K562 (cell line): ENCODE measurements around the gene NTF4. TPM values are rescaled to one million over a fixed set of nuclear protein-coding genes. Genes with fewer than 3 reads are reported as not detected.
A peak's percentile ranks its signal among the peaks of the same experiment; 100 is the strongest.

ENCODE experiments used
- BRCA1 ChIP-seq, 2 experiments: fragments of 450-650 bp in 1 of 2; sonication (generic) in 1 of 2; formaldehyde crosslinking in 1 of 2; IDR thresholded peaks; 2 replicates each; pipeline versions ENCODE4 v1.5.0 to v1.6.1; 2017 to 2020; ENCODE audit warnings: mild to moderate bottlenecking in 1 of 2, missing genetic modification reagents in 1 of 2
- CBFB ChIP-seq: sonication (generic); formaldehyde crosslinking; IDR thresholded peaks from 2 replicates; pipeline ENCODE4 v1.4.0; 2020; ENCODE audit warnings: mild to moderate bottlenecking, missing genetic modification reagents
- CHD2 ChIP-seq: IDR thresholded peaks from 2 replicates; pipeline ENCODE4 v1.6.1; 2011; ENCODE audit warnings: low read depth, low read length
- ELF1 ChIP-seq: fragments of 200-800 bp; sonication (Bioruptor generic); IDR thresholded peaks from 2 replicates; pipeline ENCODE4 v1.6.1; 2016; ENCODE audit warnings: missing genetic modification characterization, missing compliant biosample characterization
- HIVEP1 ChIP-seq: fragments of 250-450 bp; sonication (Bioruptor Pico); IDR thresholded peaks from 2 replicates; pipeline ENCODE4 v1.4.0; 2020; ENCODE audit warnings: mild to moderate bottlenecking
- HNRNPUL1 ChIP-seq: fragments of 200-400 bp; formaldehyde crosslinking; IDR thresholded peaks from 2 replicates; pipeline ENCODE4 v1.6.1; 2017; ENCODE audit warnings: low read length
- KLF10 ChIP-seq: fragments of 250-450 bp; sonication (Bioruptor Pico); IDR thresholded peaks from 2 replicates; pipeline ENCODE4 v1.6.1; 2021; ENCODE audit warnings: matching md5 sums
- MLLT1 ChIP-seq, 2 experiments: fragments of 450-650 bp; IDR thresholded peaks; 2 replicates each; pipeline ENCODE4 v1.6.1; 2016
- NBN ChIP-seq: fragments of 450-650 bp; IDR thresholded peaks from 2 replicates; pipeline ENCODE4 v1.6.1; 2016; ENCODE audit warnings: low read depth, mild to moderate bottlenecking
- ZNF124 ChIP-seq: sonication (generic); formaldehyde crosslinking; IDR thresholded peaks from 2 replicates; pipeline ENCODE4 v1.8.1; 2022; ENCODE audit warnings: missing genetic modification reagents
- polyA plus RNA-seq, 8 experiments: library from polyadenylated mRNA; depleted of rRNA in 4 of 8; stranded (reverse) in 5 of 8; unstranded in 3 of 8; fragments of >200 nt; fragmentation: Nextera tagmentation in 2 of 8; fragmentation: Illumina TruSeq in 1 of 8; extraction: Ambion mirVana in 2 of 8; extraction: Trizol in 1 of 8; gene quantifications; 2 replicates each; pipeline versions ENCODE4 v1.2.1 to v1.2.3, GENCODE V29; 2011 to 2014; ENCODE audit warnings: inconsistent platforms in 1 of 8, missing spikeins in 1 of 8
- total RNA-seq, 7 experiments: library from RNA; depleted of rRNA in 6 of 7; stranded (reverse); fragments of >200 nt in 6 of 7; fragmentation: Illumina TruSeq in 2 of 7; extraction: Trizol in 2 of 7; gene quantifications; 2 replicates each; pipeline versions ENCODE4 v1.2.1 to v1.2.3, GENCODE V29; 2011 to 2021; ENCODE audit warnings: low replicate concordance in 1 of 7
- TF ChIP-seq, protein P1 (sequence below): fragments of 450-650 bp; IDR thresholded peaks from 2 replicates; pipeline ENCODE4 v1.6.1; 2017; ENCODE audit warnings: mild to moderate bottlenecking, moderate library complexity
- TF ChIP-seq, protein P2 (sequence below): fragments of 200-600 bp; sonication (generic); IDR thresholded peaks from one replicate; pipeline ENCODE4 v1.6.1; 2012; ENCODE audit warnings: mild to moderate bottlenecking, low read depth, low read length, inconsistent platforms
- TF ChIP-seq, protein P3 (sequence below): fragments of 250-450 bp; sonication (Bioruptor Pico); IDR thresholded peaks from 2 replicates; pipeline ENCODE4 v1.8.0; 2021; ENCODE audit warnings: moderate library complexity, mild to moderate bottlenecking, inconsistent platforms

The NTF4 gene
- total and polyA plus RNA-seq, 9 of the 15 experiments (the other 6 are each of a cell fraction or from before 2014, with no cell fraction given) = not detected

DNA sequence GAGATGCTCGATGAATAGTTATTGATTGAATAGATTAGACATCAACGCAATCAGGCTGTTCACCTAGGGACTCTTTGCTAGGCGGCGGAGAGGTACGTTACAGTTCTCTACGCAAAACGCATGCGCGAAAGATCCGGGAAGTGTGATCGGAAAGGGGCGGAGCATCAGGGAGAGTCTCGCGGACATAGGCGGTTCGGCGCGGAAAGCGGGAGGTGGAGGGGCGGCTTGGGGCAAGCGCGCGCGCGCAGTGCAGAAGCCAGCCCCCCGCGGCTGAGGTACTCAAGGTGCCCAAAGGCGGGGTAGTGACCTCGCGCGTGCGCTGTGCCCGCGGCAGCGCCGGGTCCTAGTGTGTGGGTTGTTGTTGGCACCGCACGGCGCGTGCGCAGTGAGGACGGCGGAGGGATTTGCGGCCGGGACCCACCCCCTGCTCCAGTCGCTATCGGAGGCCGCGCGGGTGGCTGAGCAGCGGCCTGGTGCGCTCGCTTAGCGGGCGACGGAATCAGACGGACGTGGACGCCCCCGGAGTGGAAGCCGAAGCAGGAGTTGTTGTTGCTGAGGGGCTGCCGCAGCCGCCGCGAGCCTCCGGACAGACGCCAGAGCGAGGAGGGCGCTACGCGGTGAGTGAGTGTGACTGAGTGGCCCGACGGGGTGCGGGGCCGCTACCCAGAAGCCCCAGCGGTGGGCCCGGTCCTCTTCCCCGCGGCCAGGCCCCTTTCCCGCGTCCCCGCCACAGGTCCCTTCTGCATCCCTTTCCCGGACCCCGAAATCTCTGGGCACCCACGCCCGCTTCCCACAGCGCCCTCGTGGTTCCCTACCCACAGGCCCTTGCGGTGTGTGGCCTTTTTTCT, 20.6 kb upstream of the NTF4 start, which contains the start of gene SNRNP70 (continued):
- TF ChIP-seq MLLT1 (IDR thresholded peaks at IDR 0.05) (peak in 1 of 2 experiments; percentile 79; a peak in 1 of 4 replicates), ELF1 (peak; percentile 84), NBN (peak; percentile 48; the same call in 1 of the 2 replicates), CHD2 (peak; percentile 95), HIVEP1 (peak; percentile 61; the same call in 1 of the 2 replicates), CBFB (CRISPR knock-in tag) (no peak), HNRNPUL1 (no peak), BRCA1 (IDR thresholded peaks at IDR 0.05) (no peak), BRCA1 (CRISPR knock-in tag; IDR thresholded peaks at IDR 0.05) (no peak), KLF10 (CRISPR knock-in tag) (no peak), ZNF124 (CRISPR knock-in tag) (no peak)
- TF ChIP-seq, protein P1, sequence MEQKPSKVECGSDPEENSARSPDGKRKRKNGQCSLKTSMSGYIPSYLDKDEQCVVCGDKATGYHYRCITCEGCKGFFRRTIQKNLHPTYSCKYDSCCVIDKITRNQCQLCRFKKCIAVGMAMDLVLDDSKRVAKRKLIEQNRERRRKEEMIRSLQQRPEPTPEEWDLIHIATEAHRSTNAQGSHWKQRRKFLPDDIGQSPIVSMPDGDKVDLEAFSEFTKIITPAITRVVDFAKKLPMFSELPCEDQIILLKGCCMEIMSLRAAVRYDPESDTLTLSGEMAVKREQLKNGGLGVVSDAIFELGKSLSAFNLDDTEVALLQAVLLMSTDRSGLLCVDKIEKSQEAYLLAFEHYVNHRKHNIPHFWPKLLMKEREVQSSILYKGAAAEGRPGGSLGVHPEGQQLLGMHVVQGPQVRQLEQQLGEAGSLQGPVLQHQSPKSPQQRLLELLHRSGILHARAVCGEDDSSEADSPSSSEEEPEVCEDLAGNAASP = no peak
- TF ChIP-seq, protein P2, sequence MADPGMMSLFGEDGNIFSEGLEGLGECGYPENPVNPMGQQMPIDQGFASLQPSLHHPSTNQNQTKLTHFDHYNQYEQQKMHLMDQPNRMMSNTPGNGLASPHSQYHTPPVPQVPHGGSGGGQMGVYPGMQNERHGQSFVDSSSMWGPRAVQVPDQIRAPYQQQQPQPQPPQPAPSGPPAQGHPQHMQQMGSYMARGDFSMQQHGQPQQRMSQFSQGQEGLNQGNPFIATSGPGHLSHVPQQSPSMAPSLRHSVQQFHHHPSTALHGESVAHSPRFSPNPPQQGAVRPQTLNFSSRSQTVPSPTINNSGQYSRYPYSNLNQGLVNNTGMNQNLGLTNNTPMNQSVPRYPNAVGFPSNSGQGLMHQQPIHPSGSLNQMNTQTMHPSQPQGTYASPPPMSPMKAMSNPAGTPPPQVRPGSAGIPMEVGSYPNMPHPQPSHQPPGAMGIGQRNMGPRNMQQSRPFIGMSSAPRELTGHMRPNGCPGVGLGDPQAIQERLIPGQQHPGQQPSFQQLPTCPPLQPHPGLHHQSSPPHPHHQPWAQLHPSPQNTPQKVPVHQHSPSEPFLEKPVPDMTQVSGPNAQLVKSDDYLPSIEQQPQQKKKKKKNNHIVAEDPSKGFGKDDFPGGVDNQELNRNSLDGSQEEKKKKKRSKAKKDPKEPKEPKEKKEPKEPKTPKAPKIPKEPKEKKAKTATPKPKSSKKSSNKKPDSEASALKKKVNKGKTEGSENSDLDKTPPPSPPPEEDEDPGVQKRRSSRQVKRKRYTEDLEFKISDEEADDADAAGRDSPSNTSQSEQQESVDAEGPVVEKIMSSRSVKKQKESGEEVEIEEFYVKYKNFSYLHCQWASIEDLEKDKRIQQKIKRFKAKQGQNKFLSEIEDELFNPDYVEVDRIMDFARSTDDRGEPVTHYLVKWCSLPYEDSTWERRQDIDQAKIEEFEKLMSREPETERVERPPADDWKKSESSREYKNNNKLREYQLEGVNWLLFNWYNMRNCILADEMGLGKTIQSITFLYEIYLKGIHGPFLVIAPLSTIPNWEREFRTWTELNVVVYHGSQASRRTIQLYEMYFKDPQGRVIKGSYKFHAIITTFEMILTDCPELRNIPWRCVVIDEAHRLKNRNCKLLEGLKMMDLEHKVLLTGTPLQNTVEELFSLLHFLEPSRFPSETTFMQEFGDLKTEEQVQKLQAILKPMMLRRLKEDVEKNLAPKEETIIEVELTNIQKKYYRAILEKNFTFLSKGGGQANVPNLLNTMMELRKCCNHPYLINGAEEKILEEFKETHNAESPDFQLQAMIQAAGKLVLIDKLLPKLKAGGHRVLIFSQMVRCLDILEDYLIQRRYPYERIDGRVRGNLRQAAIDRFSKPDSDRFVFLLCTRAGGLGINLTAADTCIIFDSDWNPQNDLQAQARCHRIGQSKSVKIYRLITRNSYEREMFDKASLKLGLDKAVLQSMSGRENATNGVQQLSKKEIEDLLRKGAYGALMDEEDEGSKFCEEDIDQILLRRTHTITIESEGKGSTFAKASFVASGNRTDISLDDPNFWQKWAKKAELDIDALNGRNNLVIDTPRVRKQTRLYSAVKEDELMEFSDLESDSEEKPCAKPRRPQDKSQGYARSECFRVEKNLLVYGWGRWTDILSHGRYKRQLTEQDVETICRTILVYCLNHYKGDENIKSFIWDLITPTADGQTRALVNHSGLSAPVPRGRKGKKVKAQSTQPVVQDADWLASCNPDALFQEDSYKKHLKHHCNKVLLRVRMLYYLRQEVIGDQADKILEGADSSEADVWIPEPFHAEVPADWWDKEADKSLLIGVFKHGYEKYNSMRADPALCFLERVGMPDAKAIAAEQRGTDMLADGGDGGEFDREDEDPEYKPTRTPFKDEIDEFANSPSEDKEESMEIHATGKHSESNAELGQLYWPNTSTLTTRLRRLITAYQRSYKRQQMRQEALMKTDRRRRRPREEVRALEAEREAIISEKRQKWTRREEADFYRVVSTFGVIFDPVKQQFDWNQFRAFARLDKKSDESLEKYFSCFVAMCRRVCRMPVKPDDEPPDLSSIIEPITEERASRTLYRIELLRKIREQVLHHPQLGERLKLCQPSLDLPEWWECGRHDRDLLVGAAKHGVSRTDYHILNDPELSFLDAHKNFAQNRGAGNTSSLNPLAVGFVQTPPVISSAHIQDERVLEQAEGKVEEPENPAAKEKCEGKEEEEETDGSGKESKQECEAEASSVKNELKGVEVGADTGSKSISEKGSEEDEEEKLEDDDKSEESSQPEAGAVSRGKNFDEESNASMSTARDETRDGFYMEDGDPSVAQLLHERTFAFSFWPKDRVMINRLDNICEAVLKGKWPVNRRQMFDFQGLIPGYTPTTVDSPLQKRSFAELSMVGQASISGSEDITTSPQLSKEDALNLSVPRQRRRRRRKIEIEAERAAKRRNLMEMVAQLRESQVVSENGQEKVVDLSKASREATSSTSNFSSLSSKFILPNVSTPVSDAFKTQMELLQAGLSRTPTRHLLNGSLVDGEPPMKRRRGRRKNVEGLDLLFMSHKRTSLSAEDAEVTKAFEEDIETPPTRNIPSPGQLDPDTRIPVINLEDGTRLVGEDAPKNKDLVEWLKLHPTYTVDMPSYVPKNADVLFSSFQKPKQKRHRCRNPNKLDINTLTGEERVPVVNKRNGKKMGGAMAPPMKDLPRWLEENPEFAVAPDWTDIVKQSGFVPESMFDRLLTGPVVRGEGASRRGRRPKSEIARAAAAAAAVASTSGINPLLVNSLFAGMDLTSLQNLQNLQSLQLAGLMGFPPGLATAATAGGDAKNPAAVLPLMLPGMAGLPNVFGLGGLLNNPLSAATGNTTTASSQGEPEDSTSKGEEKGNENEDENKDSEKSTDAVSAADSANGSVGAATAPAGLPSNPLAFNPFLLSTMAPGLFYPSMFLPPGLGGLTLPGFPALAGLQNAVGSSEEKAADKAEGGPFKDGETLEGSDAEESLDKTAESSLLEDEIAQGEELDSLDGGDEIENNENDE = no peak
- TF ChIP-seq, protein P3, sequence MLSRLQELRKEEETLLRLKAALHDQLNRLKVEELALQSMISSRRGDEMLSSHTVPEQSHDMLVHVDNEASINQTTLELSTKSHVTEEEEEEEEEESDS (CRISPR knock-in tag) = no peak
